Measurements from ENCODE around the gene ATXN7. TPM values are rescaled to one million over a fixed set of nuclear protein-coding genes. Genes with fewer than 3 reads are reported as not detected.

The ATXN7 gene
- polyA plus RNA-seq, 4 donors = 16.9 to 21.7 (median 18.8) TPM

DNA sequence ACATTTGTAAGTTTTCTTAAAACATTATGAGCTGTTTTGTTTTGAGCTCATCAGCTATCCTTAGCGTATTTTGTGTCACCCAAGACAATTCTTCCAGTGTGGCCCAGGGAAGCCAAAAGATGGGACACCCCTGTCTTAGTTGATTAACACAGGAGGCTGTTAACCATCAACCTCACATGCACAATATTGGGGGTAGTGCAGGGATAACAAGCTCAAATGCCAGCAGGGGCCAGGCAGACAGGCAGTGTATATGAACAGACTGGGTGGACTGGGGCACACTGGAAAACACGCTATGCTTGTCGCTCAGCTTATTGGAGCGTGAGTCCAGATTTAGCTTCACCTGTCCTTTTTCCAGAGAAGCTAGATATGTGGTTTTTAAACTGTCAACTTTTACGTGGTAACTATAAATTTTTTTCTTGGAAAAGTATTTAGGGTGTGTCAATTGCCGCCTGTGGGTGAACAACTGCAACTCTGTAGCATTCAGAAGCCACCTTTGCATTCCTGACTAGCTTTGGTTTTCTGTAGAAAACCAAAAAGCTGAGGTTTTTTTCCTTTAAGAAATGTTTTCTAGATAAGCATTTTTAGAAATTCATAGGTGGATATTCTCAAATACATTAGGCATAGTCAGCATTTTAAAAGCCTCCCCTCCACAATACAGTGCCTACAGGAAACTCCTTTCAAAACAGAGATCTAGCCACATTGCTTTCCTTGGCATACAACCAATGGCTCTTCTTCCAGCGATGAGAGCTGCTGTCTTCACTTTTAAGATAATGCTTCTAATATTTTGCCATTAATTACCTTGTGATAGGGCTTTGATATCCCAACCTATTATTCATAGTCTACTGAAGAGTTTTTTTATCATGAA, 145.1 kb downstream of the ATXN7 start:
- DNase-seq (ENCODE audit: low read depth in 4 of 4, low spot score in 3 of 4) = no peak

DNA sequence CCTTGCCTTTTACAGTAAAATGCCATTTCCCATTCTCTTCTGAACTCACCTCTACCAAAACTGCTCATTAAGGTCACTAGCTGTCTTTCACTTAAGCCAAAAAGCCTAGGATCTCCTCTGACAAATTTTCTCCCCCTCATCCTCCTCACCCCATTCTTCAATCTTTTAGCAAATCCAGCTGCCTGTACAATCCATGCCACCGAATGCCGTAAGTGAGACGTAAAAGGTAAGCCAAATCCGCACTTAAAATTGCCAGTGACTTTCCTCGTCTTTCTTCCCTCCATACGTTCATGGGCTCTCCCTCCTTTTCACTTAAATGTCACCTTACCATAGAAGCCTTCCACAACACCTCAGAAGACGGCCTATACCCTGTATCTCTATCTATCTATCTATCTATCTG, 145.9 kb downstream of the ATXN7 start:
- DNase-seq (ENCODE audit: low read depth in 4 of 4, low spot score in 3 of 4) = no peak

DNA sequence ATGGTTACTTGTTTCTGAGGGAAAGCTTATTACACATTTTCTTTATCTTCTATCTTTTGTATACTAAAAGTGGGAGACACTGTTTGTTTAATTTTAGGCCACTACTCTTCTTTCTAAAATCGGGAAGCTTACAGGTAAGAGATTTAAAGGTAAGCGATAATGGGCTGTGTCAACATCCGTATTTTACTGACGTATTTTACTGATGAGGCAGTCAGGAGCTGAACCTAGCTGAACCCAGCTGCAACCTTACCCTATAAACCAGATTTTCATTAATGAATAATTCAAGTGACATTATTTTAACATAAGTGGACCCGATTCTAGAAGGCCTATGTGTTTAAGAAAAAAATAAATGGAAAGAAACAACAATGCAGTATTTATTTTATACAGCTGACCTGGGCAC, 146.5 kb downstream of the ATXN7 start:
- no peak for DNase-seq (ENCODE audit: low read depth in 4 of 4, low spot score in 3 of 4)

DNA sequence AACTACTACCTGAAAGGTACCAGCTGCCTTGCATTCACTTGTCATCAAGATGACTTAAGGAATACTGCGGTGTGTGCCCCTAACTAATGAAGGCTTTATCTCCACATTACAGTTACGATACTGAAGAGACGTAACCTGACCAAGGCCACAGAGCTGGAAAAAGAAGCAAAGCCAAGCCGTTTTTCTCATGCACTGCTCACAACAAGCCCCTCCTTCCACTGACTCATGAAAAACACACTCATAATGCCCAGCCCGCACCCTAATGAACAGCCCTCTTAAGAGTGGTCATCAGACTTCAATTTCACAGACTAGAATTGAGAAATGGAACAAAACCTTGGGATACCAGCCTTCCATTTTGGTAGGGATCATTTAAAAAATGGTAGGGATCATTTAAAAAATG, 148.0 kb downstream of the ATXN7 start:
- no peak for DNase-seq (ENCODE audit: low read depth in 4 of 4, low spot score in 3 of 4)

DNA sequence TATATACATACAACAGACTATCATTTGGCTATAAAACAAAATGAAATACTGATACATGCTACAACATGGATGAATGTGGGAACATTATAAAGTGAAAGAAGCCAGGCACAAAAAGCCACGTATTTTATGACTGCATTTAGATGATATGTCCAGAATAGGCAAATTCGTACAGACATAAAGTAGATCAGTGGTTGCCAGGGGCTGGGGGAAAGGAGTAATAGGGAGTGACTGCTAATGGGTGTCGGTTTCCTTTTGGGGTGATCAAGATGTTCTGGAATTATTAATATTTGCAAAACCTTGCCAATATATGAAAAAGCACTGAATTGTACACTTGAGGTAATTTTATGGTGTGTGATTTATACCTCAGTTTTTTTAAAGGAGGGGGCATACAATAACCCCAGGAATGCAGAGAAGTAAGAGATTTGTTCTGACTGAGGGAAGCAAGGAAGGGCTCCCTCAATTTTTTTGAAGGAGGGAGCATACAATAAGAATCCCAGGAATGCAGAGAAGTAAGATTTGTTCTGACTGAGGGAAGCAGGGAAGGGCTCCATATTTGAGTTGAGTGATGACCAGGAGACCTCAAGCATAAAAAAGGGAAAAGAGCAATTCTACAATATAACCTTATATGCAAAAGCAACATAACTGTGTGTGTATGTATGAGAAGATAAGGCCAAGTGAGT, 153.4 kb downstream of the ATXN7 start:
- DNase-seq (ENCODE audit: low read depth in 4 of 4, low spot score in 3 of 4) = no peak

DNA sequence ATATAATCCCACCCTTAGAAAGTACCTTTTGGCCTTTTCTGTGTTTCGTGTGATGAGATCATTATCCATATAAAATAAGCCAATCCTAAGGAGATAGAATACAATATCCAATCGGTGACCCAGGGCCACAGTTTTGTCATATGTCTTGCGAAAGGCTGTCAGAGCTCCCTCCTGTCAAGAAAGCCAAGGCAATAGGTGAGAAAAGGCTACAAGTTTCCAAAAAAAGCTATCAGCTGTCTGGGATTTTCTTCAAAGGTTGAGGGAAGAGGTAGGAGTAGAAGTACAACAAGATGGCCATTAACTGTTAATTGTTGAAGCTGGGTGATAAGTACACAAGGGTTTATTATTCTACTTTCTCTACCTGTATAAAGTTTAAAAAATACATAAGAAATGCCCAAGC, 155.6 kb downstream of the ATXN7 start:
- no peak for DNase-seq (ENCODE audit: low read depth in 4 of 4, low spot score in 3 of 4)

DNA sequence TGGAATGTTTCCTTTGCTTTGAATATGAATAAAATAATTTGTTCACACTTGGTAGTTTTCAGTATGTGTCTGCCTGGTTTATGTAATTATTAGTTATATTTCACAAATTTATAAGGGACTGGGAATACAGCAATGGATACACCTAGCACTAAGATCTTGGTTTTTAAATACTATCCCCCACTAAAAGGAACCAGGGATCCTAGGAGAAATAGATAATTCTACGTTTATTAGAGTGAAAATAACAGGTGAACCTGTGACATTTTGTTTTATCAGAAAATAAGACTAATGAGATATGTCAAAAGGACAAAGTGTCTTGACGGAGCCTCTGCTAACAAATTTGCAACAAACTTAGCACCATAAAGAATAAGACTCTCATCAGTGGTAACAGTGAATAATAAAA, 156.2 kb downstream of the ATXN7 start:
- DNase-seq (ENCODE audit: low read depth in 4 of 4, low spot score in 3 of 4) = no peak

DNA sequence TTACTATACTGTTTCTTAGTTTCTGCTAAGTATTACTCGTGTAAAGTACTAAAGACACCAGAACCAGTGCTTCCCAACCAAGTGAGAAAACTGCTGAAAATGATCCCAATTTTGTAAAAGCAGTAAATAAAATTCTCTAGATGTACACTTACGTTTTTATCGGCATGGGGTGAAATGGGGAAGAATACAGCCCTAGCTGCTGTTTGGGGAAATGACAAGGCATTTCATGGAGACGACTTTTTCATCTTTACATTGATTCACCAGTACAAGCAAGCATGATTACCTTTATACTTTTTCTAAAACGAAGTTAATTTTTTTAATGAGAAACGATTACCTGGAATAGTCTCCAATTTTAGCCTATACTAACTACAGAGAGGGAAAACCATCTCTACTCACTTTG, 158.3 kb downstream of the ATXN7 start:
- DNase-seq (ENCODE audit: low read depth in 4 of 4, low spot score in 3 of 4) = no peak

DNA sequence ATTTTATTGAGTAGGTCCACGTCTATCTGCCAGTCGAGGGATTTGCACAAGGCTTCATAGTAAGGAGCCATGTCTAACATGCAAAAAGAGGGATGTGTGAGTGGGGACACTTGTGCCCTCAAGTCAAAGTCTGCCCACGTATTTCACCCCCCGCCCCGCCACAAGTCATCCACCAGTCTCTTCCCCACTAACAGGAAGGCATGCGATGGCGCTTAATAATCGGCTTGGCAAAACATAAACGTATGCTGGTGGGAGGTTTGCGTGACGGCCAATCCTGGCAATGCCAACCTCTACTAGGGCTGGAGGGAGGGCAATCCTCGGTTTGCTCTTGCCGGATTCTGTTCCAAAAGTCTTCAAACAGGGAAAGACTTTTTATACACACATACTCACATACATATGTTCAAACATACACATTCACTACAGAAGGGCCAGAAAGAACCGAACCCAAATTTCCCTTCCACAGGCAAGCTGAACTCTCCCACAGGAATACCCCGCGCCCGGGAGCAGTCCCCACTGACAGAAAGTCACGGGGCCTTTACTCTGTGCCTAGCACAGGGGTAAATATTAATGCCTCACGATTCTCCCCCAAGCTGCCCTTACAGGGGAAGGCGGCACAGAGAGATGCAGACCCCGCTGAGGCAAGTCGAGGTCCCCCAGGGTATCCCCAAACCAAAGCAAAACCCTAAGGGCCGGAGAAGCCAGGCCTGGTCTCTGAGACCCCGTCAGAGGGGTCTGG, 159.0 kb downstream of the ATXN7 start:
- DNase-seq (ENCODE audit: low read depth in 4 of 4, low spot score in 3 of 4) = no peak

DNA sequence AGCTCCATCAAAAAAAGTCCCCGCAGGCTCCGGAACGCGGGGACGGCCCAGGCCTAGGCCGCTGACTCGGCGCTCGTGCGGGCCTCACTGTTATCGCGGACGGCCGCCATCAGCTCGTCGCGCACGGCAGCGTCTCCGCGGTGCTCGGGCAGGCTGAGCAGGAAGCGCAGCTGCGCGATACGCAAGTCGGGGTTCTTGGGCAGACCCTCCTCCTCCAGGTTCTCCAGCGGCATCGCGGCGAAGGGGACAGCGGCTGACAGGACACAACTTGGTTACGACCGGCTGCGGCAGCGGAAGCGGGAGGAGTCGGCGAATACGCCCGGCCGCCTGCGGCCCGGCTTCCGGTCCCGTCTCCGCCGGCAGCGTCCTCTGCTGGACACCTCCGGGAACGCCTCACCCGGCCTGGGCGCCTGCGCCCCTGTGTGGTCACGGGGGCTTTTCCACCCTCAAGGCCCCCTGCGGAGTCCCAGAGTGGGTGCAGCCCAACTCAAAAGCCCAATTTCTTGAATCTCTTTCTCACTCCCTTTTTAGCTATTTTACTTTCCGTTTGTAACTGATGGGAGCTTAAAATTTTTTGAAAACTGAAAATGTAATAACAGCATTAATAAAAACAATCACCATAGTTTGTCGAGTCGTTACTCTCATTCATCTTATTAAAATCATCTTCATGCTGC, 159.7 kb downstream of the ATXN7 start, which contains the start of gene PSMD6:
Gene PSMD6 (minus strand): TSS at position 308 of the 674 bp plus-strand sequence. CDS start 75 bp downstream, at position 233.
- peak; percentile 67 to 89 (median 73) for DNase-seq (ENCODE audit: low read depth in 4 of 4, low spot score in 3 of 4)

DNA sequence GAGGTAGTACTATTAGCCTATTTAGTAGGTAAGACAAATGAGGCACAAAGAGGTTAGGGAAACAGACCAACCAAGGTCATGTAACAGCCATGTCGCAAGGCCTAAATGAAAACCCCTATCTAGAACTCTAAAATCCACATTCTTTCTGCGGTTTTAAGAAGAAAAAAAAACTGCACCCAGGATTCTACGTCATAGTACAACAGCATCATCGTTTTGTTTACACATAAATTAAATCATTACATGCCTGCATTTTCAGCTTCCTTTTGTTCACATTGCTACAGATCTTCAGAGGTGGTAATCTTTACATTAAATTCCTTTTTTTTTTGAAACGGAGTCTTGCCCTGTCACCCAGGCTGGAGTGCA, 160.2 kb downstream of the ATXN7 start:
- no peak for DNase-seq (ENCODE audit: low read depth in 4 of 4, low spot score in 3 of 4)

DNA sequence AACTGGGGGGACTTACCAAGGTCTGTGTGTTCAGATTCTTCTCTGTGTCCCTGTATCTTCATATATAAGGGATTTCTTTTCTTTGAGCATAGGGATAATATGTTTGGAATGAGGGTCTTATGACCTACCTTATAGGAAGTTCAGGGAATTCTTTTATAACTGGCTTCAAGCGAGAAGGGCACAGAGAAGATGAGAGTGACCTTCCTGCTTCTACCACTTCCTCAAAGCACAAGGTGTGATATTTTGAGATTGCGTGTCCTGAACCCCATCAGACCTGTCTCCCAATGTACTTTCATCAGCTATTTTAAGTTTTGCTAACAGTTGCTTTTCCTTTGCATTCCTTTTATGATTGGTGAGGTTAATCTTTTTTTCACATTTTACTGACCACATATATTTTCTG, 162.7 kb downstream of the ATXN7 start:
- DNase-seq (ENCODE audit: low read depth in 4 of 4, low spot score in 3 of 4) = no peak

DNA sequence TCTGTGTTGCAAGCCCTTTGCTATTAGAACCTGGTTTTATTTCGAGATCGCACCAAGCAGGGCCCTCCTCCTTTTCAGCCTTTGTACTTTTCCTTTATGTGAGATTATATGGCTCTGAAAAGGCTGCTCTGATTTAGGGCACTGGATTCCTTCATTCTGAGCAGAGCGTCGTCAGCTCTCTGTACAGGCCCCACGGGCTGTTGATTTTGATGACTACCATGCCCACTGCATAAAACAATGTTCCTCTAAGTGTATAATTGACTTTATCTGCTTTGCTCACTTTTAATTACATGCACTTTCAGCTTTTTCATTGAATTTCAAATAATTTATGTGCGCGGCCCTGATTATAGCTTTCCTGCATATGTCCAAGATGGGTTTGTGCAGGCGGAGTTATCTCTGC, 164.0 kb downstream of the ATXN7 start:
- DNase-seq (ENCODE audit: low read depth in 4 of 4, low spot score in 3 of 4) = no peak

DNA sequence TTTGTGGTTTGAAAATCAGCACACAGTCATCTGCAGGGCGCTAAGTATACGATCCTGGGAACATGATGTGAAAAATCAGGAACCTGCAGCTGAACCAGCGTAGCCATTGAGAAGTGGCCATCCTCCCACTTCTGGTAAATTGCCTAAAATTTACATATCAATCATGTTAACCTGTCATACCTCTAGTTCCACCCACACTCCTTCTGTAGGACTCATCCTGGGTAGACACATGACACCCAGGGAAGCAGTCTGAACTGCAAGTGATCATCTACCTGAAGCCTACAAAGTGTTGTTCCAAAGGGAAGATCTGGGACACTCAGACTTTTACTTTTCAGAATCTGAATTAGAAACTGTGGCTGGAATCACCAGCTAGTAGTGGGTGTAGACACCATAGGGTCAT, 165.1 kb downstream of the ATXN7 start:
- DNase-seq (ENCODE audit: low read depth in 4 of 4, low spot score in 3 of 4) = no peak

DNA sequence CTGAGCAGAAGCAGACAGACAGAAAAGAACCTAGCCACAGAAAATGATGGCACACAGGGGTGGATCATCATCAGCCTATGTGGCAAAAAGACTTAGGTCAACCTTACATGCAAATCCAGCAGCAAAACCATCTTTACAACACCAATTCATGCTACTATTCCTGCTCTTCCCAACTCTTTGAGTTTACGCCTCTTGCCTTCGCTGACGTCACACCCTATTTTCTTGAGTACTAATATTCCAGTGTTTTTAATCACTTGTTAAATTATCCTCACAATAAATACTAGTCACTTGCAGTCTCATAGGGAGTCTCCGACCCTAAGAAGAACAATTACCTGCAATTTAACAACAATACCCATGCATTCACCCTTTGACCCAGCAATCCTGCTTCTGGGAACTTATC, 165.6 kb downstream of the ATXN7 start:
- DNase-seq (ENCODE audit: low read depth in 4 of 4, low spot score in 3 of 4) = no peak

DNA sequence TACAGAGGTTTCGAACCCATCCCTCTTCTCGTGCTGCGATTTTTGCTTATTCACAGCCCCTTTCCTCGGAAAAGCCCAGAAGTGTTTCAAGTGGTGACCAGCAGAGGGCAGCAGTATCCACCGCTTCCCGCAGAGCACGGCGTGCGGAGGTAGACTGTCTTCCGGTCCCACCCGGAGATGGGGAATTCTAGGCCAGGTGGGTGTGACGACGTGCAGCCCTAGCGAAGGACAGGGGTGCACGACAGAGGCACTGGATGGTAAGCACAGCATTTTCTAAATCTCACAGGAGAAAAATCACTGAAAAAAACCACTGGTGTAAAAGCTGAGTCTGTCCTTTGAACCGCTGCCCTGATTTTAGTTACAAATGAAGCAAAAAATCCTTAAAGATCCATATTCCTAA, 167.1 kb downstream of the ATXN7 start:
- DNase-seq (ENCODE audit: low read depth in 4 of 4, low spot score in 3 of 4) = peak in 3 of 4 donors; percentile 51 to 70 (median 66)

DNA sequence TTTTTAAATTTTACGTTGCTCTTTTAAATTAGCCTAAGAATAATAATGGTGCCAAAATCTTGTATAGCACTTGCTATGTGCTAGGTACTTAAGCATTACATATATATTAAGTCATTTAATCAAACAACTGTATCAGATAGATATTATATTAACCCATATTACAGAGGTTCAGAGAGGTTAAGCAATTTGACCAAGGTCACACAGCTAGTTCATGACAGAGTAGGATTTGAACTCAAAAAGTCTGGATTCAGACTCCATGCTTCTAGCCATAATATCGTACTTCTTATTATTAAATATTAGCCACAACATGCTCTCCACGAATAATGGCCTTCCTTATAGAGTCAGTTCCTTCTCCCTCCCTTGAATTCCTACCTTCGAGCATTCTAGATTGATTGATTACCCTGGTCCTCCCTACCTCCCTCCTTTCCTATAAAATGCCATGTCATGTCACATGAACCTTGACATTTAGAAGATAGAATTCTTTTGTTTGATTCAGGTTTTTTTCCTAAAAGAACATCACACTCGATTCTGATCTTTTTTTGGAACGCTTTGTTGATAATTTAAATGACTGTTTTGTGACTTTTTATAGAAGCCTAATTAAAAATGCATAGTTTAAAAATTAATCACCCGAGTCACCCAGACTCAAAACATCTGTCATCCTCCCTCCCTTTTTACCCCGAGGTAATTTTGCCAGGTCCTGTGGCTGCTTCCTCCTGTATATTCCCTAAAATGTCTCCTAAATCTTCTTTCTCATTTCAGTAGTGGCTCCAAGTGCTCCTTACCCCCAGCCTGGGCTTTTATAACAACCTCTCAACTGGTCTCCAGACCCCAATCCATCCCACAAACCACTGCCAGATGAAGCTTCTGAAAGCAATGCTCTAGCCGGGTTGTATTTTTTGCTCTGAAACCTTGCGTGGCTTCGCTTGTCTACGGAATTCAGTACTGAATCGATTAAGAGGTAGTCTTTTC, 168.2 kb downstream of the ATXN7 start:
- no peak for DNase-seq (ENCODE audit: low read depth in 4 of 4, low spot score in 3 of 4)

DNA sequence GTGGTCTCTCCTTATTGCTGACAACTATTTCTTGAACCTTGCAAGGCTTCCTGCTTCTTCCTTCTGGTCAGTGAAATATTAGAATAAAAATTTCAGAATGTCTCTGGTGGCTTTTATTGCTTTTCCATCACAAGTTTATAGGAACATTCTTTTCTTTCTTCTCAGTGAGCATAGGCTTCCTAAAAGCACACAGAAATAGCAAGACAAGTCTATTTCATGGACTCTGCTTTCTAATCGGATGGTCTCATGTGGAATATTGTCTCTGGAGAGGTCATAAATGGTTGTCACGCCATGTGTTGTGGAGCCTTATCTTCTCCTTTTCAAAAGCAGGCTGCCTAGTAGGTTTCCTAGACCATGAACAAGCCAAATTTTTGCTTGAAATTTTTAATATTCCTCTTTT, 169.4 kb downstream of the ATXN7 start:
- no peak for DNase-seq (ENCODE audit: low read depth in 4 of 4, low spot score in 3 of 4)

DNA sequence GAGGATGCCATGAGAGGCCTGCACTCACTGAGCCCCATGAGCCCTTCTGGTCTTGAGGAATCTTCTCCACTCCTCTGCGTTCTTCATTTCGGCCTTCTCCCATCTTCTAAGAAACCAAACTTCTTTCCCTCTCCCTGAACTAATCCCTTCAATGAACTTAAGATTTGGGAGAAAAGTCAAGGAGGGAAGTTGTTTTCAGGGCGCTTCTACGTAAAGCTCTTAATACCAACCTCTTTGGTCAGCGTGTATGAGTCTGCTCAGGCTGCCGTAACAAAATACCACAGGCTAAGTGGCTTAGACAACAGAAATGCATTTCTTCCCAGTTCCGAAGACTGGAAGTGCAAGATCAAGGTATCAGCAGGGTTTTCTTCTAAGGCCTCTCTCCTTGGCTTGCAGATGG, 173.4 kb downstream of the ATXN7 start:
- no peak for DNase-seq (ENCODE audit: low read depth in 4 of 4, low spot score in 3 of 4)

Measured in right renal pelvis (tissue), 4 donors.